DND-41 (cell line): ENCODE measurements around the gene MINDY4.

Source experiments
- EZH2 ChIP-seq: IDR thresholded peaks from 3 replicates; pipeline ENCODE4 v1.6.1; 2012; ENCODE audit warnings: borderline replicate concordance, low read depth, mild to moderate bottlenecking, moderate library complexity, low read length, inconsistent platforms; ENCODE audit not compliant: severe bottlenecking
- TF ChIP-seq, protein P1 (sequence below): IDR thresholded peaks from 2 replicates; pipeline ENCODE4 v1.5.1; 2012; ENCODE audit warnings: borderline replicate concordance, low read length, moderate library complexity, mild to moderate bottlenecking; ENCODE audit not compliant: poor library complexity, severe bottlenecking; ENCODE audit errors: extremely low read depth

- TF ChIP-seq, protein P1, sequence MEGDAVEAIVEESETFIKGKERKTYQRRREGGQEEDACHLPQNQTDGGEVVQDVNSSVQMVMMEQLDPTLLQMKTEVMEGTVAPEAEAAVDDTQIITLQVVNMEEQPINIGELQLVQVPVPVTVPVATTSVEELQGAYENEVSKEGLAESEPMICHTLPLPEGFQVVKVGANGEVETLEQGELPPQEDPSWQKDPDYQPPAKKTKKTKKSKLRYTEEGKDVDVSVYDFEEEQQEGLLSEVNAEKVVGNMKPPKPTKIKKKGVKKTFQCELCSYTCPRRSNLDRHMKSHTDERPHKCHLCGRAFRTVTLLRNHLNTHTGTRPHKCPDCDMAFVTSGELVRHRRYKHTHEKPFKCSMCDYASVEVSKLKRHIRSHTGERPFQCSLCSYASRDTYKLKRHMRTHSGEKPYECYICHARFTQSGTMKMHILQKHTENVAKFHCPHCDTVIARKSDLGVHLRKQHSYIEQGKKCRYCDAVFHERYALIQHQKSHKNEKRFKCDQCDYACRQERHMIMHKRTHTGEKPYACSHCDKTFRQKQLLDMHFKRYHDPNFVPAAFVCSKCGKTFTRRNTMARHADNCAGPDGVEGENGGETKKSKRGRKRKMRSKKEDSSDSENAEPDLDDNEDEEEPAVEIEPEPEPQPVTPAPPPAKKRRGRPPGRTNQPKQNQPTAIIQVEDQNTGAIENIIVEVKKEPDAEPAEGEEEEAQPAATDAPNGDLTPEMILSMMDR: no peak
- TF ChIP-seq EZH2: no peak
Observed at GRCh38 chr7:30867483-30867882, 96.3 kb downstream of the MINDY4 start.
